Measurements from ENCODE around the gene SPATA31C2. TPM values are rescaled to one million over a fixed set of nuclear protein-coding genes. Genes with fewer than 3 reads are reported as not detected.

Gene SPATA31C2
- total RNA-seq, 1 experiment from 2014 or later, result 0.15 TPM

GRCh38 chr9:88169700-88170099 lies 31.4 kb upstream of the SPATA31C2 start:
- Histone ChIP-seq H3K4me1 (ENCODE audit: insufficient read depth, low read length) (no peaks in the 10 kb centered on the region), H4K8ac (replicated peaks; ENCODE audit: insufficient read length, low read depth, low read length) (no peak overlapping the region), H3K4me2 (ENCODE audit: insufficient read depth, insufficient read length, low read length) (no peak overlapping the region), H3K56ac (ENCODE audit: insufficient read length, low read depth, low read length) (no peak overlapping the region), H2BK20ac (ENCODE audit: low read depth, low read length, poor library complexity, severe bottlenecking) (no peak overlapping the region), H2AK5ac (ENCODE audit: insufficient read length, low read length) (no peak overlapping the region), H4K5ac (ENCODE audit: insufficient read length, low read depth, low read length) (no peak overlapping the region), H3T11ph (ENCODE audit: low read length) (no peak overlapping the region), H3K27me3 (ENCODE audit: insufficient read depth, low read length) (no peaks in the 10 kb centered on the region), H3K23me2 (ENCODE audit: insufficient read length, low read depth, low read length, poor library complexity, severe bottlenecking) (no peaks in the 10 kb centered on the region), H3K4ac (ENCODE audit: low read depth, low read length) (no peak overlapping the region), H3K23ac (ENCODE audit: insufficient read length, low read depth, low read length) (no peak overlapping the region), H3K14ac (ENCODE audit: insufficient read depth, low read length) (no peak overlapping the region), H2BK12ac (ENCODE audit: insufficient read length, low read depth, low read length) (no peak overlapping the region), H3K79me2 (ENCODE audit: insufficient read depth, low read length) (no peaks in the 10 kb centered on the region), H4K20me1 (ENCODE audit: control insufficient read depth, insufficient read depth, insufficient read length) (no peaks in the 10 kb centered on the region), H3K18ac (ENCODE audit: insufficient read length, low read depth, low read length) (no peak overlapping the region), H2BK120ac (ENCODE audit: low read depth, low read length, poor library complexity, severe bottlenecking) (no peak overlapping the region), H3K9me3 (ENCODE audit: control insufficient read depth, low read depth, low read length) (no peaks in the 10 kb centered on the region), H2BK15ac (ENCODE audit: low read depth, low read length) (no peak overlapping the region), H3K27ac (ENCODE audit: insufficient read length, low read depth, low read length) (no peak overlapping the region), H3K9ac (ENCODE audit: extremely low read depth, insufficient read length, low read length) (no peak overlapping the region), H3K79me1 (ENCODE audit: insufficient read depth, low read depth, low read length, poor library complexity, severe bottlenecking) (no peaks in the 10 kb centered on the region), H2BK5ac (ENCODE audit: insufficient read length, low read length) (no peak overlapping the region), H4K91ac (ENCODE audit: insufficient read length, low read depth, low read length) (no peak overlapping the region), H2AFZ (ENCODE audit: low read length) (no peak overlapping the region)
- Mint-ChIP-seq H3K9me3 (peaks cover 2 to 6% of the 10 kb centered on the region in 2 experiments; a peak in 3 of 5 replicates), H3K27me3 (ENCODE audit: low read depth) (no peaks in the 10 kb centered on the region; the same call in 1 of the 2 replicates), H3K4me1 (peaks cover 0 to 2% of the 10 kb centered on the region in 2 experiments; a peak in 2 of 4 replicates), H3K27ac (no peak overlapping the region), H3K4me3 (no peak overlapping the region), H3K36me3 (ENCODE audit: insufficient read depth in 1 of 3, low read depth in 3 of 3) (peaks cover 0 to 4% (median 2%) of the 10 kb centered on the region in 3 experiments; a peak in 1 of 7 replicates)
- DNase-seq, result no peak
- no peak for TF ChIP-seq CTCF (conservative IDR thresholded peaks at IDR 0.05)

Data from H9 (cell line).